Activated naive CD4-positive, alpha-beta T cell treated with anti-CD3 and anti-CD28 coated beads, Interleukin-2, amount 50 U/mL, for 72 hours (primary cell): Measurements from ENCODE around the gene DOCK9. TPM values are rescaled to one million over a fixed set of nuclear protein-coding genes. Genes with fewer than 3 reads are reported as not detected.

Source experiments
- ATAC-seq, 2 donors: fragments of 150-1000 bp; cut with Tn5 transposase; 2 replicates each; pipeline ENCODE4 v1.10.0; 2021; ENCODE audit warnings: mild to moderate bottlenecking in 2 of 2, moderate library complexity in 2 of 2
- DNase-seq, 2 donors: peaks; one replicate each; pipeline ENCODE4 v3.0.0; 2021 to 2022; ENCODE audit warnings: low spot score in 2 of 2
- H3K27ac Mint-ChIP-seq, 2 donors: one replicate each; pipeline ENCODE4 v1.8.0; 2022; ENCODE audit warnings: mild to moderate bottlenecking in 2 of 2, mixed read lengths in 2 of 2
- H3K36me3 Mint-ChIP-seq, 2 donors: one replicate each; pipeline ENCODE4 v1.8.0; 2022; ENCODE audit warnings: mixed read lengths in 2 of 2
- H3K9me3 Mint-ChIP-seq, 2 donors: one replicate each; pipeline ENCODE4 v1.8.0; 2022; ENCODE audit warnings: mixed read lengths in 2 of 2
- total RNA-seq, 2 donors: library from RNA; stranded (reverse); gene quantifications; one replicate each; pipeline ENCODE4 v1.2.3, GENCODE V29; 2022

The DOCK9 gene
- total RNA-seq, result 10 to 100 TPM; 32.4 to 60.5 TPM

DNA sequence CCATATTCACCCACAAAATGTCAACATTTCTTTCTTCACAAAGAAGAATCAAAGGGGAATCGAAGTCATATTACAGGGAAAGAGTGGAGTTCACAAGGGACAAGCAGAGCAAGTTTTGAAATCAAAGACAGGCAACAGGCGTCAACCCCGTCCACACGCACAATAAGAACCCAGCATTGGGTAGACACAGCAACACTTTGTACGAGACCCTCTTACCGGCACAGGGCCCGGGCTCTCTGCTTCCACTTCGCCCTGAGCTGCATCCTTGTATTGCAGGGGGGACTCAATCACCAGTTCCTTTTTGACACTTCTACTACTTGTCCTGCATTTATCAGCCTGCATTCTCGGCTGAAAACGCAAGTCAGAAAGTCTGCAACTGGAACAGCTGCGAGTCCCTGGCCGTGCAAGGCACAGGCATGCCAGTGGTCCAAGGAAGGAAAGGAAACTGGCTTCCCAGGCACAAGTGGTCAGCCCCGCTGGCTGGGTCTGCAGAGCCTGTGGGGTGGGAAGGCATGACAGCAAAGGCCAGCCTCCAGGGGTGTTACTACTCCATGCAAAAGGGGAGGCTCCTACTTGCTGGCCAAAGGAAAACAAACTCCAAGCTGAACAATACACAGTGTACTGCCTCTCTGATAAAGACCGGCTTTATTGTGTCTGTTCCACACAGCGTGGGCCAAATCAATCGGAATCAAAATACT lies at the start of gene DOCK9:
DOCK9 (minus strand) TSS at position 497 of the 698 bp plus-strand sequence; CDS start at position 342, 155 bp downstream.
- peak within 1 kb of the TSS in 1 of 2 donors; percentile 61 for H3K27ac Mint-ChIP-seq
- H3K36me3 Mint-ChIP-seq, result peaks cover 0 to 8% of the 10 kb centered on the region in 2 donors
- no peaks in the 10 kb centered on the region for H3K9me3 Mint-ChIP-seq
- DNase-seq (no peak), ATAC-seq (no peak)

GRCh38 chr13:99027260-99027659 lies 49.4 kb upstream of the DOCK9 start:
- Mint-ChIP-seq H3K36me3 (peaks cover 0 to 40% of the 10 kb centered on the region in 2 donors), H3K27ac (peak overlapping the region; percentile 84 to 96), H3K9me3 (peaks cover 0 to 5% of the 10 kb centered on the region in 2 donors)
- DNase-seq (no peak), ATAC-seq (peak; percentile 44 to 54)

GRCh38 chr13:99022941-99023340 lies 45.1 kb upstream of the DOCK9 start:
- no peak for DNase-seq
- no peak overlapping the region for H3K27ac Mint-ChIP-seq
- H3K9me3 Mint-ChIP-seq, result peaks cover 0 to 4% of the 10 kb centered on the region in 2 donors
- peaks cover 0 to 48% of the 10 kb centered on the region in 2 donors for H3K36me3 Mint-ChIP-seq
- ATAC-seq, result no peak

DNA sequence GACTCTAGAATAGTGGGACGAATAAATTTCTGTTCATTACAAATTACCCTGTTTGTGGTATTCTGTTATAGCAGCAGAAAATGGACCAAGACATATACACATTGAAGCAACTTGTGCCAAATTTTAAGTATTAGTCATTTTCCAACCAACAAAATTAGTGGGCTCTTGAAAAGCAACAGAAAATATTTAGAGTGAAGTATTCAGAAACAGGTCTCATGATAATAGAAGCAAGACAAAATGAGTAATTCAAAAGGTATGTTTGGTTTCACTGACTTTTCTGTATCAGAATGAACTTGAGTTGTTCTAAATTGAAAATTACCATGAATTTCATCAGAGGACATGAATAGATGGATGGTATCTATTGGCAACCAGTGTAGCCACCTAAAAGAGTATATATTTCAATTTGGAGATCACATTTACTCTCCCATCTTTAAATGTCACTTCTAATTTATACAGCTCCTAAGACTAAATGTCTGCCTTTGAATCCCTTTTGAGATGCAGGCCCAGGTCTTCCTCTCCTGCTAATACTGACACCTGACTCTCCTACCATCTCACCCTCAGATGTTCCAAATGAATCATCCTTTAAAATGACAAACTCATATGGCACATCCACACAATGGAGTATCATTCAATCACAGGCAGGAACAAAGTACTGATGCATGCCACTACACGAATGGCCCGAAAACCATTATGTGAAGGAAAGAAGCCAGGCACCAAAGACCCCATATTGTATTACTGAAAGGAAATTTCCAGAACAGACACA lies 40.7 kb upstream of the DOCK9 start:
- ATAC-seq (peak; percentile 81 to 84), DNase-seq (no peak)
- peak overlapping the region in 1 of 2 donors; percentile 94 for H3K27ac Mint-ChIP-seq
- peaks cover 0 to 29% of the 10 kb centered on the region in 2 donors for H3K36me3 Mint-ChIP-seq
- peaks cover 0 to 4% of the 10 kb centered on the region in 2 donors for H3K9me3 Mint-ChIP-seq

- peak in 1 of 2 donors; percentile 34 for ATAC-seq
These were observed 38.0 kb upstream of the DOCK9 start for GRCh38 chr13:99015606-99016490.

GRCh38 chr13:99014522-99014921 lies 36.7 kb upstream of the DOCK9 start:
- DNase-seq (no peak), ATAC-seq (no peak)
- Mint-ChIP-seq H3K36me3 (peaks cover 0 to 19% of the 10 kb centered on the region in 2 donors), H3K9me3 (peaks cover 0 to 4% of the 10 kb centered on the region in 2 donors), H3K27ac (no peak overlapping the region)

More at GRCh38 chr13:99015606-99016490, 38.0 kb upstream of the DOCK9 start:
- Mint-ChIP-seq H3K36me3 (peaks cover 0 to 24% of the 10 kb centered on the region in 2 donors), H3K9me3 (peaks cover 0 to 4% of the 10 kb centered on the region in 2 donors), H3K27ac (no peak overlapping the region)
- DNase-seq, result no peak

DNA sequence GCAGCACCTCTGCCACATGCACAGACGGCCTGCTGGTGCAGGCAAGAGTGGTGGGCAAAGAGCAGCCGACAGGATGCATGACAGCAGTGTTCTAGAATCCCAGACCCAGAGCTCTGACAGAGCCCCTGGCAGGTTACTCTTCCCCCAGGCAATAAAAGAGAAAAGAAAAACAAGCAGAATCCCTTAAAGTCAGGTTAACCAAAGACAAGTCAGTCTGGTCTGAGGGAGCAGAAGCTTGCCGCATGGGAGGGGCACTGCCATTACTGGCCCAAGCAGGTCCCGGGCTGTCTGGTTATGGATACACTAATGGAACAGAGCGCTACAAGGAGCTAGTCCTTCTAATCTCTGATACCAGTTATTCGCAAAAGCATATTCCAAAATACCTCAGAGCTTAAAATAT lies 36.1 kb upstream of the DOCK9 start:
- Mint-ChIP-seq H3K9me3 (peaks cover 0 to 2% of the 10 kb centered on the region in 2 donors), H3K36me3 (peaks cover 0 to 16% of the 10 kb centered on the region in 2 donors), H3K27ac (no peak overlapping the region)
- DNase-seq (no peak), ATAC-seq (no peak)

GRCh38 chr13:99012539-99012938 lies 34.7 kb upstream of the DOCK9 start:
- Mint-ChIP-seq H3K27ac (no peak overlapping the region), H3K9me3 (no peaks in the 10 kb centered on the region), H3K36me3 (peaks cover 0 to 8% of the 10 kb centered on the region in 2 donors)
- ATAC-seq (no peak), DNase-seq (no peak)

DNA sequence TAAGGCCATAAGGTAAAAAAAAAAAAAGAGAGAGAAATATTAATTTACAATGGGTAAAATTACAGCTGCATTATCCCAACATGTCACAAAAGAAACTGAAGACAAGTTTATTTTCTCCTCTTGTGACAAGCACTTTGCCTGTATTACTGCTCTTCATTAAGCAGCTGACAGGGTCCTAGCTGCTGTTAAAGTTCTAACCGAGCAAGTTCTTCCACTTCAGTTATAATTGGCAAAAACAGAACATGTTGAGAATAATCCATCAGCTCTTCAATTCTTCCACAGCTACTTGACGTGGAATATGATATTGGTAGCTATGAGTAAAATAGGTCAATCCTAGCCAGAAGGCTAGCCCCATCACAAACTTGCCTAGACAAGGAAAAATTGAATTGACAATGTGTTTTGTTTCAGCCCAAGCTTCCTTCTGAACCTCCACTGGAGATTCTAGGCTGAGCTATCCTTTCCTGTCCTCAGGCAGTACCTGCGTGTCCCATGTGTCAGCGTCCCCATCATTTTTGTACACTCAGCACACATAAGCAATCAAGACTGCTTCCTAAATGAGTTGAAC lies 32.2 kb upstream of the DOCK9 start:
- H3K9me3 Mint-ChIP-seq, result no peaks in the 10 kb centered on the region
- ATAC-seq (no peak), DNase-seq (no peak)
- H3K36me3 Mint-ChIP-seq, result no peaks in the 10 kb centered on the region
- H3K27ac Mint-ChIP-seq, result no peak overlapping the region

- no peaks in the 10 kb centered on the region for H3K9me3 Mint-ChIP-seq
- DNase-seq (no peak), ATAC-seq (no peak)
- peaks cover 0 to 5% of the 10 kb centered on the region in 2 donors for H3K36me3 Mint-ChIP-seq
- no peak overlapping the region for H3K27ac Mint-ChIP-seq
These were observed 30.7 kb upstream of the DOCK9 start for GRCh38 chr13:99008577-99008976.

DNA sequence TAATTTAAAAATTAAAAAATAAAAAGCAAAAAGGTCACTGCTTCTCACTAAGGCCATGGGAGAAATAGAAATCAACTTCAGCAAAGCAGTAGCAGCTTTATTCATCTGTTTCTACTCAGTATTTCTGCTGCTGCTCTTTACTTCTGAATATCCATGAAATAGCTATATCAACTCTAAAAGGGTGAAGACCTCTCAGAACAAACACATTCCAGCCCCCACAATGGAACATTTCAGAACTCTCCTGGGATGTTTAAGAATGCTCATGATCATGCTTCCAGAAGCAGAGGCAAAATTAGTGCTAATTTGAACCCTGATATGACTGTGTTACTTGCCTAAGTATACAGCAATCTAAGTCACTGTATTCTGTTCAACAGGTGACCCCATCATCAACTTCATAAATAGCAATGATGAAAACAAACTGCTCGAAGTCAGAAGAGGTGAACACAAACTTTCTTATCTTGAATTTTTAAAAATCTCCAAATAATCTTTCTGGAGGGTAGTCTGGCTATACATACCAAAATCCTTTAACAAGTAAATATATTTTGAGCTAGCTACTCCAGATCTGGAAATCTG lies 29.6 kb upstream of the DOCK9 start:
- no peak for ATAC-seq
- DNase-seq, result no peak
- Mint-ChIP-seq H3K36me3 (peaks cover 0 to 7% of the 10 kb centered on the region in 2 donors), H3K27ac (no peak overlapping the region), H3K9me3 (no peaks in the 10 kb centered on the region)

- no peak overlapping the region for H3K27ac Mint-ChIP-seq
- peaks cover 0 to 7% of the 10 kb centered on the region in 2 donors for H3K36me3 Mint-ChIP-seq
- DNase-seq (no peak), ATAC-seq (no peak)
- H3K9me3 Mint-ChIP-seq, result no peaks in the 10 kb centered on the region
These were observed 27.7 kb upstream of the DOCK9 start for GRCh38 chr13:99005609-99006008.

GRCh38 chr13:99004978-99005377 lies 27.1 kb upstream of the DOCK9 start:
- peaks cover 0 to 7% of the 10 kb centered on the region in 2 donors for H3K36me3 Mint-ChIP-seq

DNA sequence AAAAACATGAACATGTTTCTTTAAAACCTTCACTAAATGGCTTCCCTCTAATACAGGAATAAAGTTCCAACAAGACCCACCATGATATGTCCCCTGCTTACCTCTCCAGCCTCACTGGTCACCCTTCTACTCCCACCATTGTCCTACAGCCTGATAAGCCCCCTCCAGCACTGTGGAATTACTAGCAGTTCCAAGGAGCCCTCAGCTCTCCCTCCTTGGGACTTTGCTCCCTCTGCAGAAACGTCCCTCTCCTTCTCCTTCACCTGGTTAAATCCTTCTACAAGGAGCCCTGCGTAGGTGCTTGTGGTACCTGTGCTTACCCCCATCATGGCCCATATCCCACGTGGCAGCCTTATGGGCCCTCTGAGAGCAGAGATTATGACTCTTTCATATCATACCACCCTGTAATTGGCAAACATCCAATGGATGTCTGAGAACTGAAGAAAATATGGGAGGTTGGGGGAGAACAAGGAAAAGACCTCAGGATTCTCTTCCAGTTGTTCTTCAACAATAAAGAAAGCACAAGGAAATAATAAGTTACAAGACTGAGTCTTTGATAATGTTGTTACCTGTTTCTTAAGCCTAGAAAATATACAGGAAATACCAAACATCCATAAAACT lies 26.1 kb upstream of the DOCK9 start:
- H3K36me3 Mint-ChIP-seq, result peaks cover 0 to 7% of the 10 kb centered on the region in 2 donors
- H3K9me3 Mint-ChIP-seq, result no peaks in the 10 kb centered on the region
- no peak for DNase-seq
- peak overlapping the region; percentile 15 to 44 for H3K27ac Mint-ChIP-seq
- ATAC-seq, result no peak

More at GRCh38 chr13:99004978-99005377, 27.1 kb upstream of the DOCK9 start:
- Mint-ChIP-seq H3K27ac (no peak overlapping the region), H3K9me3 (no peaks in the 10 kb centered on the region)
- DNase-seq, result no peak
- ATAC-seq, result no peak

GRCh38 chr13:99003186-99003585 lies 25.3 kb upstream of the DOCK9 start:
- no peak for DNase-seq
- Mint-ChIP-seq H3K36me3 (peaks cover 0 to 7% of the 10 kb centered on the region in 2 donors), H3K9me3 (no peaks in the 10 kb centered on the region), H3K27ac (peak overlapping the region in 1 of 2 donors; percentile 15)
- ATAC-seq, result no peak
